Breast epithelium (tissue), 3 donors: ENCODE measurements around the gene EIF4G2.

Experiments used
- CTCF ChIP-seq, 3 donors: fragments of 450-650 bp; IDR thresholded peaks; one replicate each; pipeline ENCODE4 v1.5.1; 2016 to 2017; ENCODE audit warnings: antibody characterized with exemption in 3 of 3, mild to moderate bottlenecking in 3 of 3, moderate library complexity in 3 of 3
- POLR2A ChIP-seq: fragments of 450-650 bp; IDR thresholded peaks from one replicate; pipeline ENCODE4 v1.6.1; 2016; ENCODE audit warnings: antibody characterized with exemption, mild to moderate bottlenecking, moderate library complexity

- TF ChIP-seq POLR2A (no peak), CTCF (IDR thresholded peaks at IDR 0.05) (no peak)
Observed at GRCh38 chr11:10838881-10839280, 30.2 kb upstream of the EIF4G2 start.
